Right lung (tissue), 5 donors: Measurements from ENCODE around the gene NLRP3. TPM values are rescaled to one million over a fixed set of nuclear protein-coding genes. Genes with fewer than 3 reads are reported as not detected.

Source experiments
- DNase-seq, 2 donors: peaks; one replicate each; pipeline ENCODE4 v3.0.0-alpha.2; 2013
- polyA plus RNA-seq, 5 donors: library from polyadenylated mRNA; unstranded; fragments of 120-200 nt; gene quantifications; one replicate each; pipeline versions ENCODE4 v1.2.1 to v1.2.3, GENCODE V29; 2013; ENCODE audit warnings: inconsistent platforms in 1 of 5, low replicate concordance in 1 of 5; ENCODE audit not compliant: insufficient read length in 5 of 5, insufficient read depth in 1 of 5

NLRP3 gene
- polyA plus RNA-seq, 5 donors = 1.1 to 1.2 (median 1.2) TPM

DNA sequence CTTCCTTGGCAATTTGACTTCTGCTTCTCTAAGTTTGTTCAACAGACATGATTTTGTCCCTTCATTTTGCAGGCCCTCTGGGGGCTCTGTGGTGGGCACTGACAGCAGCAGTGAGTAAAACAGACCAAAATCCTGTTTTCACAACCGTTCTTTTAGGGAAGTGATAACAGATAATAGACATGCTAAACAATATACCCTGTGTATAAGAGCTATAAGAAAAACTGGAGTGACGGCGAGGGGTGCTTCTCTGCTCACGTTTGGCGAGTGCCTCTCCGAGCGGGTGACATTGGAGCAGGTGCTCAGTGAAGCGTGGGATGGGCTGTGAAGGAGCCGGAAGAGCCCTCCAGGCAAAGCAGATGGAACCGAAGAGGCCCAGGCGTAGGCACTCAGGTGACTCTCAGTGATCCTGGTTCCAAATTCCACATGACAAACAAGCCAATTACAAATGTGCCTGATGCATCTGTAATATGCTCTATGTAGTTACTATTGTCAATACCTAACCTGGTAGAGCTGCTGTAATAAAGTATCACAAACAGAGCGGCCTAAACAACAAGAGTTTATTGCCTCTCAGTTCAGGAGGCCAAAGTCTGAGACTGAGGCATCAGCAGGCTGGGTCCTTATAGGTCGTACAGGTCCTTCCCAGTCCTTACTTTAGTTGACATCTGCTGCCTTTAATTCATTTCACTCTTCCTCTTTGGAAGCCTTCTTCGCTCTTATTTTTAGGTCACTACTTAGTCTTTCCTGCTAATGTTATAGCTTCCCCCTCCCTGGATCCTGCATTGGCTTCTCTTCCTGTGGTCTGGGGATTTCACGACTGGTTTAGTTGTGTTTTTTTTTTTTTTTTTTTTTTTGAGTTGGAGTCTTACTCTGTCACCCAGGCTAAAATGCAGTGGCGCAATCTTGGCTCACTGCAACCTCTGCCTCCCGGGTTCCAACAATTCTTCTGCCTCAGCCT is 21.9 kb downstream of the NLRP3 start:
- DNase-seq = no peak

DNA sequence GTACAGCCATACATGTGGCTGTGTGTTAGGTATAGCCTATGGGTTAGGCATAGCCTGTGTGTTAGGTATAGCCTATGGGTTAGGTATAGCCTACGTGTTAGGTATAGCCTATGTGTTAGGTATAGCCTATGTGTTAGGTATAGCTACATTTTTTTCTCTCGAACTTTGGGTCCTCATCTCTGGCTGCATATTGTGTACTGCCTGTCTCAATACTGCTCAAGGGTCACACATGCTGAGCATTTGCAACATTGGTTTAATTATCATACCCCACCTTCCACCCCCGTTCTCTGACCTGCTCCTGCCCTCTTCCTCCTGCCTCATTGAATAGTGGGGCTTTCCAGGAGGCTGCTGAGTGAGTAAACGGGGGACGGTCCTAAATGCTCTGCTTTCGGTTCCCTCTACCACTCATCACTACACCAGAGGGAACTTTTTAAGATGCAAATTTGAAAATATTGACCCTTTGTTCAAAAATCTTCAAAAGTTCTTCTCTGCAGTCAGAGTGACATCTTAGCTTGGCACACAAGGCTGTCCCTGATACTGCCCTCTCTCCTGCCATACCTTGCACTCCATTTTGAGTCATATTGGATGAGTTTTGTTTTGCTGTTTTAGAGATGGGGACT is 24.1 kb downstream of the NLRP3 start:
- no peak for DNase-seq

DNA sequence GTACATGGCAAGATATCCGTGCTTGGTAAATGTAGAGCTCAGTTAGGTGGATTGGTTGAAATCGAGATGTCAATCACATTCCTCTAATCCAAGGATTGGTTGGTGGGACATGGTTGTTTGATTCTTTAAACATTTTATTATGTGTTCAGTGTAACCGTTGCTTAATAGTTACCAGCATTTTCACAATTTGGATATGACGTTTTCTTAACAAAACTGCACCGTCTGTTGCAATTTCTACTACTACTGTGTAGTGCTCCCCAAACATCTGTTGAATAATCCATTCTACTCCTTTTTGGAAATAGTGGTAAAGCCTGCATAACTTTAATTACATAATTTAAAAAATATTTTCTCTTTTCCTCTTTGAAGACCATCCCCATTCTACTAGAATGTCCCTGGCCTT is 25.6 kb downstream of the NLRP3 start:
- DNase-seq = no peak

DNA sequence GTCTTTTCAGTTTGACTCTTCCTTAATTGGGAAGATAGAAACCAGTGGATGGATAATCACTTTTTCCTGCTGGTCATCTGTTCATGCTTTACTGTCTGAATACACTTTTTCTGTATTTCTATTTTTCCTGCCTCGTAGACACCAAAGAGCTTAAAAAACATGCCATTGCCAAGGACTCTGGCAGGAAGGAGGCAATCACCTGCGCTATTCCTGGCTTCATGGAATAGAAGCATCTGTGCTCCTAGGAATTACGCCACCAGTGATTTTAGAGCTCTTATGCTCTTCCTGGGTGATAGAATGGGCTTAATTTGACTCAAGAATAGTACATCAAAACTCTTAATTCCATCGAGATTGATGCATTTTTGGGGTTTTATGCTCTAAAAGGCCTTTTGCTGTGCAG is 26.2 kb downstream of the NLRP3 start:
- DNase-seq = no peak

DNA sequence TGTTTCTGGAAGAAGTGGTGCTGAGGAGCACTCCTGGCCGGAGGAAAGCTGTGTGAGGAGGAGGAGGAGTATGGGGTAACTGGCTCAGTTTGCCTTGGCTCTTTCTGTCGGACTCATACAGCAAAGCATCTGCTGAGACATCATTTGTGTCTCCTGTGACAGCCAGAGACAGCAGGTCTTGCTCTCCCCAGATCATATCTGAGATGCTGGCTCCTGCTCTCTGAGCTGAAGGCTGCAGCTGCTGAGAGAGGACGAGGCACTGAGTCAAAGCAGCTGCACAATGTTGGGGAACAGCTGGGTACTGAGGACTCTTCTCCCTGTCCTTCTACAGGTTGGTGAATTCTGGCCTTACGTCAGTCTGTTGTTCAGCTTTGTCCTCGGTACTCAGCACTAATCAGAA is 27.7 kb downstream of the NLRP3 start:
- DNase-seq = no peak

DNA sequence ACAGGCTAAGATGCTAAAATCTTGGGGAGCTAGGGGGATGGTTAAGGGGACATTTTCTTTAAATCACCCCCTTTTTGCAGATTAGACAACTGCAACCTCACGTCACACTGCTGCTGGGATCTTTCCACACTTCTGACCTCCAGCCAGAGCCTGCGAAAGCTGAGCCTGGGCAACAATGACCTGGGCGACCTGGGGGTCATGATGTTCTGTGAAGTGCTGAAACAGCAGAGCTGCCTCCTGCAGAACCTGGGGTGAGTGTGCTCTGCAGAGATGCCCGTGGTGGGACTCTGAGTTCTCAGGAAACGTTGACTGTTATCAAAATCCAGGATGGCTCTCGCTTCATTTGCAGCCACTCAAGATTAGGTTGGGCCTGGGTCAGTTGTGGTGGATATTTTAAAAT is 28.6 kb downstream of the NLRP3 start:
- DNase-seq = no peak

DNA sequence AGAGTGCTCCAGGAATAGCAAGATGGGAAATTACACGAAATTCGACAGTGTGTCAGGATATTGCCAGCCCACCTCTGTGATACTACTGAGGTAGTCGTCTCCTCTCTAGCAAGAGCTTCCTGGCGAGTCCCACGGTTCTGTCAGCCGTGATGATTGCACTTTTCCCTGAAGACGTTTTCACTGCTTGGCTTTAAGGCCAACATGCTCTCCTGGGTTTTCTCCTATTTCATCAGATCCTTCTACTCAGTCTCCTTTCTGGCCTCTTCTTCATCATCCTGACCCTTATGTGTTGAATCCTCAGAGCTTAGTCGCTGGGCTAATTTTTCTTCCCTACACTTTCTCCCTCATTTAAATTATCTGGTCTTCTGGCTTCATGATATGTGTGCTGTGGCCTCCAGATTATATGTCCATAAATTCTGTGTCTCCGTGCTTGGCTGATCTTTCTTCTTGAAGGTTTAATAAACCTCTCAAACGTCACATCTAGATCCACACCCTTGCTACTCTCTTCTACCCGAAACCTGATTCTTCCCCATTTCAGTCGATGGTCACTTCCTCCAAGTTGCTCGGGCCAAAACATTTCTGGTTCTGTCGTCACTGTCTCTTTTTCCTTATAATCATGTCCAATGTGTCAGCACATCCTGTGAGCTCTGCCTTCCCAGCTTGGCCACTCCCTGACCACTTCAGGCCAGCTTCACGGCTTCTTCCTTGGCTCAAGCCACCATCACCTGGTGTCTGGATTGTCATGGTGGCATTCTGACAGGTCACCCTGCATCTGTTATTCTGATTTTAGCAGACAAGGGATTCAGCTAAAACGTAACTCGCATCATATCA is 29.8 kb downstream of the NLRP3 start:
- DNase-seq = no peak

DNA sequence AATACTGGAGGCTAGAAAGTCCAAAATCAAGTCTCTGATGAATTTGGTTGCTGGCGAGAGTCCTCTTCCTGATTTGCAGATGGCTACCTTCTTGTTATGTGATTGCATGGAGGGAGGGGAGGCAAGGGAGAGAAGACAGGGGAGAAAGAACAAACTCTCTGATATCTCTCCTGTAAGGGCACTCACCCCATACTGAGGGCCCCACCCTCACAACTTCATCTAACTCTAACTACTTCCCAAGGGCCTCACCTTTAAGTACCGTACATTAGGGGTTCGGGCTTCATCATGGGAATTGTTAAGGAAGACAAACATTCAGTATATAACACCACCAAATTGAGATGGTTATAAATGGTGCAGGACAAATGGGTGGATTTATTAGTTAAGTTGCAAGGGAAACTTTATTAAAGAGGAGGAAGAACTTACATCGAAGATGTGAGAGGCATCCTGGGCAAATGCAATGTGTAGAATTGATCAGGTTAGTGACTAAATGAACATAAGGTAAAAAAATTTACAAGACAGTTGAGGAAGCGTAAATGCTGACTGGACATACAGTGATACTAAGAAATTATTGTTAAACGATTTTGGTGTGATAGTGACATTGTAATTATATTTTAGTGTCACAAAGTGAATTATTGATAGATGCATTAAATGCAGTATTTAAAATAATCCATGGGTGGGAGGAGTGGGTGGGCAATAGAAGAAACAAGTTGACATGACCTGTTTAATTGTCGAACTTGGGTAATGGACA is 31.4 kb downstream of the NLRP3 start:
- DNase-seq = no peak

DNA sequence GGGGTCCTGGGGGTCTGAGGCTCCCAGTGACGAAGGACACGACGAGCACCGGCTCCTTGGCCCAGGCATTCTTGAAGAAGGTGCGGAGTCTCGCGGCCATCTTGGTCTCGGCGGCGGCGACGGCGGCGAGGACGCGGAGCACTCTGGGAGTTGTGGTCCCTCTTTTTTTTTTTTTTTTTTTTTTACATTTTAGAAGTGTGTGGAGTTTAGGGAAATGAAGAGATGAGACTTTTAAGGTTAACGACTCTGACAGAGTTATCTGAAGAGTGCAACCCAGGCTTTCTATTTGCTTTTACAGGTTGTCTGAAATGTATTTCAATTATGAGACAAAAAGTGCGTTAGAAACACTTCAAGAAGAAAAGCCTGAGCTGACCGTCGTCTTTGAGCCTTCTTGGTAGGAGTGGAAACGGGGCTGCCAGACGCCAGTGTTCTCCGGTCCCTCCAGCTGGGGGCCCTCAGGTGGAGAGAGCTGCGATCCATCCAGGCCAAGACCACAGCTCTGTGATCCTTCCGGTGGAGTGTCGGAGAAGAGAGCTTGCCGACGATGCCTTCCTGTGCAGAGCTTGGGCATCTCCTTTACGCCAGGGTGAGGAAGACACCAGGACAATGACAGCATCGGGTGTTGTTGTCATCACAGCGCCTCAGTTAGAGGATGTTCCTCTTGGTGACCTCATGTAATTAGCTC is 32.3 kb downstream of the NLRP3 start:
- DNase-seq = peak; percentile 47 to 54

DNA sequence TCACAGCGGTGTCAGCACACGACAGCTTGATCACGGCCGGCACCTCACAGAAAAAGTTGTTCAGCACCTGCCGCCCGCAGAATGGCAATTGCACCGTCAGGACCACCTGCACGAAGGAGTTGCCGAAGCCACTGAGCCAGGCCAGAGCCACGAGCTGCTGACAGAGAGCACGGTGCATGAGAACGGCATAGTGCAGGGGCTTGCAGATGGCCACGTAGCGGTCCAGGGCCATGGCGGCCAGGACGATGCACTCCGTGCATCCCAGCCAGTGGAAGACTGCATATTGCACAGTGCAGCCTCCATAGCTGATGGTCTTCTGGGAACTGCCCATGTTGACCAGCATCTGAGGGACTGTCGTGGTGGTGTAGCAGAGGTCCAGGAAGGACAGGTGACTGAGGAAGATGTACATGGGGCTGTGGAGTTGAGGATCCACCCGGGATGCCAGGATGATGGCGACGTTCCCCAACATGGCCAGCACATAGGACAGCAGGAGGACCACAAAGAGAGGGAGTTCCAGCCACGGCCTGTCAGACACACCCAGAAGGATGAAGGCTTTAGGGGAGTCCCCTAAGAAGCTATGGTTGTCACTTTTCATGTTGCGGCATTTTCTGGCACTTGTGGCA is 35.5 kb downstream of the NLRP3 start:
- no peak for DNase-seq

DNA sequence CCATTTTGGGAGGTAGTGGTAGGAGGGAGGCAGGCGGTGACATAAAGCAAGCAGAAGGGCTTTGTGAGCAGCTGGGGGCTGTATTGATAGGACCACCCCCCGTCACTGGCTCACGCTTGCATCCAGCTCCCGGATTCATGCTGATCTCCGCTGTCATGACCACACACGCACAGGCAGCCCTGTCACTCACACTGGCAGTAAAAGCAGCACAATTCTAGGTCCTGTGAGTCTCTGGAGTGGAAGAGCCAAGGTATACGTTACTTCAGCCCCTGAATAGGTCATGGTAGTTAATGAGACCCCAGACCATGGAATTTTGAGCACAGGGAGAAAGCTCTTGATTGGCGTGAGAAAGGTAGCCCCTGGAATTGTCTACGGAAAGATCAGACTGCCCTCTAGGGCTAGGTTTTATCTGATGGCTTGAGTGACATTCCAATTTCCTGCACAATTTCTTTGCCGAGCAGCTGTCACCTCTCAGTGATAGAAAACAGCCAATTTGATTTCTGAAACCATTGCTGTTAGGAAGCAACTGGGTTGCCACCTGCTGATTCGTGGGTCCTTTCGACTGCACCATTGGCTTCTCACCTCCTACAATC is 36.6 kb downstream of the NLRP3 start:
- no peak for DNase-seq

DNA sequence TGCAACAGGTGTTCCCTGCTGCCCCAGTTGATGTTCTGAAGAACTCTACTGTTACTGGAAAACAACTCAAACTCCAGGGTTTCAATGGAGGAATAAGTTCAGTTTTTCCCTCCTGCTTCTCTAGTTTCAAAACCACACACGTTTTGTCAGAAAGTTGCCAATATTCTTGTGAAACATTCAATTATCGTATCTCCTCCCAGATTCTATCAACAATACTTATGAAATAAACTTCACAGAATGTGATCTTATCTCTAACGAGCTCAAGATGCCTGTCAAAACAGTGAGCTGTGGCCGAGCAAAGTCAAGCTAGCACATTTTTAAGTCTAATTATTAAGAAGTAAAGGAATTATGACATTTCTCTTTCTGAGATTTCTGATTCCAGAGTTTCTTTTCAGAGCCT is 37.3 kb downstream of the NLRP3 start:
- DNase-seq = no peak

DNA sequence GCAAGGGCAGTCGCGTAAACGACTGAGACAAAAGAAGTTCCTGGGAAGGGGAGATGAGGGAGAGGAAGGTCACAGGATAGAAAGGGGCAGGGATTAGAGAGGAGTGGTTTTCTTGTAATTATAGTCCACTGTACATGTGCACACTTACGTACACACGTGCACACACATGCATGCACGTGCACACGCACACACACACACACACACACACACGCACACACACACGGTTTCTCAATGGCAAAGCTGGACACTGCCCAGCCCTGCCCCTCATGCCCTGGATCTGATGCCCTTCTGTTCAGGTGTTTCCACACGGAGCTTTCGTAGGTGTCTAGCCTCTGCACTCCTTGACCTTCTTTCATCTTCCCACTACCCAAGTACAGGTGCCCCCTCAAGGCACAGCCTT is 38.0 kb downstream of the NLRP3 start:
- no peak for DNase-seq

DNA sequence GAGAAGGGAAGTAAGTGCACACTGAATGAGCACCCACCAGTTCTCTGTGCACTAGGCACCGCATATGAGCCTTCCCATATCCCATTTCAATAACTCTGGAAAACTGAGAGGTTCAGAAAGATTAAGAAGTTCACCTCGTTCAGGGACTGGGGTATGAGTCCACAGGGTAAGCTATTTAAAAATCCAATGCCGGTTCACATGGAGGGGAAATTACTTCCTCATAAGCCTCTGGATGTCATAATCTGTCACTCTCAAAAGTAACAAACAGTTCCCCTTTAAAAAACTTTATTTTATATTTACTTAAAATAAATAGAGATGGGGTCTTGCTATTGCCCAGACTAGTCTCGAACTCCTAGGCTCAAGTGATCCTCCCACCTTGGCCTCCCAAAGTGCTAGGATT is 40.0 kb downstream of the NLRP3 start:
- no peak for DNase-seq

DNA sequence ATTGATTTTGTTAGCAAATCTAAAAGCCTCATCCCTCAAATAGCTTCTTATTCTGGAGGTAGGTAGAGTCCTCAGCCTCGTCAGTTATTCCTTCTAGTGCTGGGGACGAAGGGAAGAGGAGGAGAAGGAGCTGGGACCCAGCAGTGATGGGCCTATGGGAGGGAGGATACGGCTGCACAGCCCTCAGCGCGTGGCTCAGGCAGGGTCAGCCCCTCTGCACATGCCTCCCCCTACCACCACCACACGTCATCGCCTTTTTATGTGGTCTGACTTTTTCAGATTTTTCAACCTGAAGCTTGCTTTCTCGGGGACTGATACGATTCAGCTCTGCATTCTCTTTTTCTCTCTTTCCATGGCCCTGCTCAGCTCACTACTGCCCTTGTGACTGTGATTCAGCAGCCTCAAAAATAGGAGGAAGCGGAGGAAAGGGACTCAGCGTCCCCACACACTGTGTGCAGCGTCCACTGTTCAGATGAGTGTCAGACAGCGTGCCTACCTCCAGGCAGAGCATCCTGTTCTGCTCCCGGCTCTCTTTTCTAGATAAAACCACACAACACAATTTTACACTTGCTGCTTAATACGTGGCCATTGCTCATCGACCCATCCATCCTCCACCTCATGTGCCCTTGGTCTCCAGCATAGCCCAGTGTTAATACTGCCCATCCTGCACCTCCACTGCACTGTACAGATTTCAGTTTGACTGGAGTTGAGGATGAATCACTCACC is 41.1 kb downstream of the NLRP3 start:
- DNase-seq = no peak

DNA sequence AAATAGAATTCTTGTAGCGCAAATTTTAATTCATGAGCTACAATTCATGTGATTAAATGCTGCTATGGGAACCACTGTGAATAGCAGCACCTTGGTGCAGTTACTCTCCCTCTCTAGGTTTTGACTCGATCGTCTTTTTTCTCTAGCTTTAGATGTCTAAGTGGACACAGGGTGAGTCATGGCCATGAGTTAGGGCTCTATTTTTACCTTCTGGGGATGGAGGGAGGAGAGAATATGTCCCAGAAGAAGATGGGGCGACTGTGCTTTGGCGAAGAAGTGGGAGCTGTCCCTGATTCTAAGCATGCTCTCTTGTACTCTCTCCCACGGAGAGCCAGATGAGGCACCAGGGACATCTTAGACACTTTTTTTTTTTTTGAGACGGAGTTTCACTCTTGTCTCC is 43.5 kb downstream of the NLRP3 start:
- DNase-seq = no peak

DNA sequence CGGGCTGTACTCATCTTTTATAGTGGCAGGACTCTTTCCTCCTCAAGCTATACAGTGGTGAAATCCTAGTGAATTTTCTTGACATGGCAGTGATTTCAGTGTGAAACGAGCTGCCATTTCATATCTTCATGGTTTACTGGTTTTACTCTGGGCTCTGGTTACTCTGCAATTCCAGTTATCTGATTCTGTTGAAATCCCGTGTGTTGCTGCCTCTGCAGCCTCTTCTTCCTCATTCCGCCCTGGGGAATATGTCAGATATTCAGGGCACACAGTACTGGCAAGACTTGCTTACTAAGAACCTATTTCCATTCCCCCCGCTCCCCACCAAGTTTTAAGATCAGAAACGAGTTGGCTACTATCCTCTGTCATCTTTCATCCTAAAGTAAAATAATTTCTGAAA is 49.8 kb downstream of the NLRP3 start:
- DNase-seq = no peak

DNA sequence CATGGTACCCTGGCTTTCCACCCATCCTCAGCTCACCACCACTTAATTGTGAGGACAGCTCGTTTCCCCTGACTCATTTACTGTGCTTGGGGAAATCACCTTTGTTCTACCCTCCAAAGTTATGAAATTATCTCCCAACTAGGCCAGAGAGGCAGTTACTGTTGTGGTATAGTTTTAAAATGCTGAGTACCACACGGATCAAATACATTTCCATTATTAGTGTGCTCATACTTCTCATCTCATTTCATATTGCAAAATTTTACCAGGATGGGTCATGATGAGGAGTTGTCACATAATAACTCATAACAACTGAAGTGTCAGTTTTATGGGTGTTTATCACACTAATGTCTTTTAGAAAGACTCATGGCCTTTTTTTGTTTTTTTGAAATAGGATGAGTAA is 51.2 kb downstream of the NLRP3 start:
- no peak for DNase-seq

DNA sequence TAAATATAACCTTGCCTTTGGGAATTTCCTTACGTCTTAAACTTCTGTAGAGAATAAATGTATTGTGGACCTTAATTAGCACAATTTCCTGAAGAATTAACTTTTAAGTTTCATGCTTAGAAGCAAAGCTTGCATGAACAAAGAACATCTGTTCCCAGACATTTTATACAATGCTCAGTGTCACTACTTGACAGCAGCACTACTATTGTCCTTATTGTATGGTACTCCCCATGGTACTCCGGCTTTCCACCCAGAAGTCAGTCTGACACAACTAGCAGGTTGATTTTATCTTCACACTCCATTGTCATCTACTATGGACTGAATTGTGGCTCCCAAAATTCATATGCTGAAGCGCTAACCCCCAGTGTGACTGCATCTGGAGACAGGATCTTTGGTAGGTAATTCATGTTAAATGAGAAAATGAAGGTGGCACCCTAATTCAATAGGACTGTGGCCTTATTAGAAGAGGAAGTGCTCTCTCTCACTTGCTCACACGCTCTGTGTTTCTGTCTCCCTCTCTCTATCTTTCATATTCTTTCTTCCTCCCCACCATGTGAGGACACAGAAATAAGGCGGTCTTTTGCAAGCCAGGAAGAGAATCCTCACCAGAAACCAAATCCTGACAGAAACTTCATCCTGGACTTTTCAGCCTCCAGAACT is 52.6 kb downstream of the NLRP3 start:
- no peak for DNase-seq
